ENCODE data around the gene CDC42.
"Not testable (repeated sequence)": the region's sequence is repeated elsewhere in the genome, so short reads cannot be mapped to it uniquely, and the experiment has no call there.

CDC42 gene

GRCh38 chr1:22076346-22076745, 23.8 kb downstream of the CDC42 start:
- DNase-seq, result no peak

- no peak for DNase-seq
Measured at GRCh38 chr1:22077728-22078127, 25.2 kb downstream of the CDC42 start.

- no peak for DNase-seq
Measured at GRCh38 chr1:22078133-22078532, 25.6 kb downstream of the CDC42 start.

- no peak for DNase-seq
Measured at GRCh38 chr1:22080191-22080590, 27.7 kb downstream of the CDC42 start.

GRCh38 chr1:22088331-22088730, 35.8 kb downstream of the CDC42 start:
- no peak for DNase-seq

GRCh38 chr1:22089134-22089571, 36.6 kb downstream of the CDC42 start:
- DNase-seq, result no peak

- no peak for DNase-seq
Measured at GRCh38 chr1:22089787-22090186, 37.3 kb downstream of the CDC42 start.

GRCh38 chr1:22090867-22091266, 38.4 kb downstream of the CDC42 start:
- no peak for DNase-seq

- not testable (repeated sequence) for DNase-seq
Measured at GRCh38 chr1:22092026-22092768, 39.7 kb downstream of the CDC42 start.

- no peak for DNase-seq
Measured at GRCh38 chr1:22093513-22093912, 41.0 kb downstream of the CDC42 start.

GRCh38 chr1:22096036-22096435, 43.5 kb downstream of the CDC42 start:
- no peak for DNase-seq

GRCh38 chr1:22096463-22096862, 44.0 kb downstream of the CDC42 start:
- no peak for DNase-seq

GRCh38 chr1:22098752-22099151, 46.2 kb downstream of the CDC42 start:
- DNase-seq, result no peak

GRCh38 chr1:22100168-22100567, 47.7 kb downstream of the CDC42 start:
- DNase-seq, result no peak

GRCh38 chr1:22101199-22101598, 48.7 kb downstream of the CDC42 start:
- DNase-seq, result no peak

GRCh38 chr1:22101995-22102394, 49.5 kb downstream of the CDC42 start:
- no peak for DNase-seq

- no peak for DNase-seq
Measured at GRCh38 chr1:22102746-22103145, 50.2 kb downstream of the CDC42 start.

GRCh38 chr1:22104094-22104493, 51.6 kb downstream of the CDC42 start:
- DNase-seq, result no peak

GRCh38 chr1:22104865-22105437, 52.4 kb downstream of the CDC42 start:
- DNase-seq, result no peak

- peak; percentile 52 for DNase-seq
Measured at GRCh38 chr1:22105611-22106207, 53.2 kb downstream of the CDC42 start.

GRCh38 chr1:22107126-22107525, 54.6 kb downstream of the CDC42 start:
- DNase-seq, result no peak

GRCh38 chr1:22108339-22109105, 56.0 kb downstream of the CDC42 start:
- DNase-seq, result no peak

- DNase-seq, result no peak
Measured at GRCh38 chr1:22110016-22110415, 57.5 kb downstream of the CDC42 start.

GRCh38 chr1:22111115-22111514, 58.6 kb downstream of the CDC42 start:
- DNase-seq, result no peak

Data from NCI-H1105 (cell line).